Lower leg skin (tissue), 3 donors: ENCODE measurements around the gene TRAPPC14.

ENCODE experiments used
- POLR2A ChIP-seq, 2 donors: fragments of 450-650 bp; IDR thresholded peaks; one replicate each; pipeline ENCODE4 v1.6.1; 2016 to 2017; ENCODE audit warnings: antibody characterized with exemption in 2 of 2, mild to moderate bottlenecking in 1 of 2, moderate library complexity in 1 of 2
- TF ChIP-seq, protein P1 (sequence below), 3 donors: fragments of 450-650 bp; IDR thresholded peaks; one replicate each; pipeline ENCODE4 v1.5.1; 2016; ENCODE audit warnings: antibody characterized with exemption in 3 of 3, mild to moderate bottlenecking in 3 of 3, moderate library complexity in 2 of 3

DNA sequence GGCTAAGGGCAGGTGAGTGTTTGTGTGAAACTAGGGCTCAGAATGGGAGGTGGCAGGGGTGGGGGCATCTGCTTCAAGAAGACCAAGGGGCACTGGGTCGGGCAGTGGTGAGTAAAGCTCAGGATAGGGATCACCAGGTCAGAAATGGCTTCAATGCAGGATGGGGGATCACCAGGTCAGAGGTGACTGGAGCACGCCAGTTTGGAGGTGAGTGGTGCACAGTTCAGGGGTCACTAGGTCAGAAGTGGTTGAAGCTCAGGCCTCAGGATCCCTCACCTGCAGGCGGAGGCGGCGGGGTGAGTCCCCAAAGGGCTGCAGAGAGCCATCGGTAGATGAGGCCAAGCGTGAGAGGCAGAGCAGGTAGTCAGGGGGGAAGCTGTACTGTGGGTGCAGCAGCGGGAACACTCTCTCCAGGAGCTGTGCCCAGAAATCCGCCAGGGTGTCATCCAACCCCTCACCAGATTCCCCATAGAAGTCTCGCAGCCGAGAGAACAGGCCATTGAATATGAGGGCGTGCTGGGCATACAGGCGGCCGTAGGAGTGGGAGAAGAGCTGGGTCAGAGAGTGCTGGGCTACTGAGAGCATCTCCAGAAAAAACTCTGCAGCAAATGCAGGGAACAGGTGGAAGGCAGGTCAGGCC, 16.9 kb upstream of the TRAPPC14 start:
- TF ChIP-seq, protein P1, sequence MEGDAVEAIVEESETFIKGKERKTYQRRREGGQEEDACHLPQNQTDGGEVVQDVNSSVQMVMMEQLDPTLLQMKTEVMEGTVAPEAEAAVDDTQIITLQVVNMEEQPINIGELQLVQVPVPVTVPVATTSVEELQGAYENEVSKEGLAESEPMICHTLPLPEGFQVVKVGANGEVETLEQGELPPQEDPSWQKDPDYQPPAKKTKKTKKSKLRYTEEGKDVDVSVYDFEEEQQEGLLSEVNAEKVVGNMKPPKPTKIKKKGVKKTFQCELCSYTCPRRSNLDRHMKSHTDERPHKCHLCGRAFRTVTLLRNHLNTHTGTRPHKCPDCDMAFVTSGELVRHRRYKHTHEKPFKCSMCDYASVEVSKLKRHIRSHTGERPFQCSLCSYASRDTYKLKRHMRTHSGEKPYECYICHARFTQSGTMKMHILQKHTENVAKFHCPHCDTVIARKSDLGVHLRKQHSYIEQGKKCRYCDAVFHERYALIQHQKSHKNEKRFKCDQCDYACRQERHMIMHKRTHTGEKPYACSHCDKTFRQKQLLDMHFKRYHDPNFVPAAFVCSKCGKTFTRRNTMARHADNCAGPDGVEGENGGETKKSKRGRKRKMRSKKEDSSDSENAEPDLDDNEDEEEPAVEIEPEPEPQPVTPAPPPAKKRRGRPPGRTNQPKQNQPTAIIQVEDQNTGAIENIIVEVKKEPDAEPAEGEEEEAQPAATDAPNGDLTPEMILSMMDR (IDR thresholded peaks at IDR 0.05) = no peak
- TF ChIP-seq POLR2A (IDR thresholded peaks at IDR 0.05) = no peak
